PC-9 (cell line): Measurements from ENCODE around the gene NAA38. TPM values are rescaled to one million over a fixed set of nuclear protein-coding genes. Genes with fewer than 3 reads are reported as not detected.

Experiments used
- BruUV-seq: library from RNA; stranded (reverse); fragments of 400-500 nt; replicated peaks from 2 replicates; lab custom pipeline; 2021; lab: Mats Ljungman, UMichigan
- CTCF ChIA-PET: fragments of 300-600 bp; sonication (Branson Sonifier 250); formaldehyde crosslinking; loops from one replicate; lab custom pipeline; 2022; ENCODE audit warnings: antibody characterized with exemption; lab: Charles Lee
- POLR2A ChIA-PET: fragments of 300-600 bp; sonication (Branson Sonifier 250); formaldehyde crosslinking; loops from one replicate; lab custom pipeline; 2022; ENCODE audit warnings: antibody characterized with exemption; ENCODE audit not compliant: unreplicated experiment; lab: Charles Lee
- DNase-seq, 2 experiments: peaks; one replicate each; pipeline versions ENCODE4 v3.0.0 to v3.0.0-alpha.2; 2015 to 2022; ENCODE audit warnings: mixed read lengths in 1 of 2
- H2AFZ ChIP-seq: fragments of 200-600 bp; sonication (generic); 2 replicates; pipeline ENCODE4 v1.8.1; 2017; ENCODE audit warnings: antibody characterized with exemption
- H3F3A ChIP-seq: fragments of 200-600 bp; sonication (generic); 2 replicates; pipeline ENCODE4 v1.8.1; 2017; ENCODE audit warnings: antibody characterized with exemption, mild to moderate bottlenecking, low read depth; ENCODE audit not compliant: insufficient read depth
- H3K27ac ChIP-seq: fragments of 200-600 bp; sonication (generic); 2 replicates; pipeline ENCODE4 v1.6.1; 2016; ENCODE audit warnings: mixed run types
- H3K27me3 ChIP-seq: fragments of 200-600 bp; sonication (generic); 2 replicates; pipeline ENCODE4 v1.6.1; 2016; ENCODE audit warnings: low read depth, mixed run types; ENCODE audit not compliant: insufficient read depth
- H3K36me3 ChIP-seq: fragments of 200-600 bp; sonication (generic); 2 replicates; pipeline ENCODE4 v1.6.1; 2016; ENCODE audit warnings: low read depth, mixed run types
- H3K4me1 ChIP-seq: fragments of 200-600 bp; sonication (generic); replicated peaks from 2 replicates; pipeline ENCODE4 v1.6.1; 2016; ENCODE audit warnings: mixed run types; ENCODE audit not compliant: insufficient read depth
- H3K4me2 ChIP-seq: fragments of 200-600 bp; sonication (generic); 2 replicates; pipeline ENCODE4 v1.6.1; 2017; ENCODE audit warnings: mixed run types
- H3K4me3 ChIP-seq: fragments of 200-600 bp; sonication (generic); 2 replicates; pipeline ENCODE4 v1.6.1; 2016; ENCODE audit warnings: mixed run types
- H3K79me2 ChIP-seq: fragments of 200-600 bp; sonication (generic); 2 replicates; pipeline ENCODE4 v1.6.1; 2017; ENCODE audit warnings: low read depth, mixed run types
- H3K9me2 ChIP-seq: fragments of 200-600 bp; sonication (generic); 2 replicates; pipeline ENCODE4 v1.8.1; 2017; ENCODE audit warnings: mild to moderate bottlenecking; ENCODE audit not compliant: insufficient read depth
- H3K9me3 ChIP-seq: fragments of 200-600 bp; sonication (generic); 2 replicates; pipeline ENCODE4 v1.8.1; 2016; ENCODE audit warnings: low read depth; ENCODE audit not compliant: insufficient read depth
- H4K20me1 ChIP-seq: fragments of 200-600 bp; sonication (generic); 2 replicates; pipeline ENCODE4 v1.8.1; 2017; ENCODE audit not compliant: insufficient read depth
- CTCF ChIP-seq: fragments of 200-600 bp; sonication (generic); conservative IDR thresholded peaks from 2 replicates; pipeline ENCODE4 v1.6.1; 2017; ENCODE audit warnings: mixed run types, antibody characterized with exemption, mild to moderate bottlenecking, moderate library complexity
- EZH2 ChIP-seq: fragments of 200-600 bp; sonication (generic); IDR thresholded peaks from 2 replicates; pipeline ENCODE4 v1.8.0; 2017; ENCODE audit warnings: antibody characterized with exemption, low read depth
- intact Hi-C: fragments of 100-400 bp; cut with micrococcal nuclease; formaldehyde crosslinking; loops from one replicate; pipeline ENCODE4 v1.10.0; 2022; ENCODE audit not compliant: unreplicated experiment
- total RNA-seq: library from RNA; stranded (reverse); gene quantifications from 2 replicates; pipeline ENCODE4 v1.2.3, GENCODE V29; 2021

NAA38 gene
- total RNA-seq, 1 experiment from 2014 or later: 159 TPM

DNA sequence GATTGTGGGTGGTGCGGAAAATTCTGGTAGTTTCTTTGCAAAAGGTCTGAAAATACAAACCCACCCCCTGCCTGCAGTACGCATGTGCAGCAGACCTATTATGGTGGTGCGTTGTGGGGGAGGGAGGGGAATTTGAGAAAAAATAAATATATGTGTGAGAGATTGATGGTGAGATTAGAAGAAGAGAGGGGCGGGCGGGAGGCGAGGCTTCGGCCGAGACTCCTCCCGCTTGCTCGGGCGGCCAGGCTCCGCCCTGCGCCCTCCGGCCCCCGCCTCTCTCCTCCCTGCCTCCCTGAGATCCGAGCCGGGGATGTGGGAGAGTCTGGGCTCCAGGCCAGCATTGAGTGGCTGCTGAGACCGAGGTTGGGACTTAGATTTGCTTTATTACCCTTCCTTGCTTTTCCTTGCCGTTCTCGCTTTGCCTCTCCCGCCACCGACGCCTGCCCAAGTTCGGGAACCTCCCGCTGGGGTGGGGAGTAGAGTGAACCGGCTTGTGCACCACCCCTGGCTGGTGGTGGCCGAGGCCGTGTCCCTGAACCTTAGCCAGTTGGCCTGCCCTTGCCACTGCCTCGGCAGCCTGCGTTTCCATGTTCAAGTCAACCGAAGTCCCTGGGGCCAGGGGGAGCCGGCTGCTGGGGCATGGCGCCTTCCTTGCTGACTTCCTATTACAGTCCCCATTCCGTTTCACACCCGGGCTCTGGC lies 30.3 kb upstream of the NAA38 start:
- peaks cover 4% of the 10 kb centered on the region; the same call in 1 of the 2 replicates for H4K20me1 ChIP-seq
- no peaks in the 10 kb centered on the region for H3K9me2 ChIP-seq
- H3K27ac ChIP-seq: peak overlapping the region; percentile 80
- peak overlapping the region; percentile 84 for H3K4me3 ChIP-seq
- BruUV-seq: TSS peak; percentile 41
- TF ChIP-seq EZH2 (no peak), CTCF (no peak)
- H3K4me2 ChIP-seq: peak overlapping the region; percentile 99
- ChIA-PET POLR2A (no interaction called here), CTCF (no interaction called here)
- intact Hi-C loops: loop anchor here (1.0 to 10.0 kb wide), 6 partner anchors 26 to 303 kb away; partner anchors contain the start of genes CNTROB, MPDU1, NAA38 and TRAPPC1
- no peaks in the 10 kb centered on the region; the same call in 1 of the 2 replicates for H3K36me3 ChIP-seq
- peak; percentile 88 to 94 for DNase-seq
- no peaks in the 10 kb centered on the region for H3K27me3 ChIP-seq
- H3F3A ChIP-seq: peaks cover 30% of the 10 kb centered on the region
- peaks cover 38% of the 10 kb centered on the region for H3K79me2 ChIP-seq
- peaks cover 27% of the 10 kb centered on the region for H3K4me1 ChIP-seq
- no peaks in the 10 kb centered on the region for H3K9me3 ChIP-seq
- H2AFZ ChIP-seq: peak overlapping the region; percentile 73

- Histone ChIP-seq H3K9me3 (no peaks in the 10 kb centered on the region), H3K4me3 (peak overlapping the region; percentile 84), H3K4me2 (peak overlapping the region; percentile 99), H2AFZ (peak overlapping the region; percentile 26; the same call in 1 of the 2 replicates), H3F3A (peaks cover 30% of the 10 kb centered on the region), H3K27me3 (no peaks in the 10 kb centered on the region), H4K20me1 (peaks cover 4% of the 10 kb centered on the region; the same call in 1 of the 2 replicates), H3K36me3 (no peaks in the 10 kb centered on the region; the same call in 1 of the 2 replicates), H3K27ac (peak overlapping the region; percentile 66), H3K9me2 (no peaks in the 10 kb centered on the region), H3K79me2 (peaks cover 38% of the 10 kb centered on the region), H3K4me1 (peaks cover 27% of the 10 kb centered on the region)
- BruUV-seq: no TSS peak
- CTCF ChIA-PET: no interaction called here
- no peak for DNase-seq
- POLR2A ChIA-PET: interaction anchor here (0.7 kb wide), 1 partner anchor 30 kb away, joined by 3 read pairs; no protein-coding TSS in a partner anchor
- intact Hi-C loops: loop anchor here (1.0 to 10.0 kb wide), 4 partner anchors 26 to 302 kb away; partner anchors contain the start of genes CNTROB, MPDU1, NAA38 and TRAPPC1
- no peak; the same call in 1 of the 2 replicates for TF ChIP-seq CTCF
- no peak for TF ChIP-seq EZH2
These were observed 29.7 kb upstream of the NAA38 start for GRCh38 chr17:7887038-7887481.

DNA sequence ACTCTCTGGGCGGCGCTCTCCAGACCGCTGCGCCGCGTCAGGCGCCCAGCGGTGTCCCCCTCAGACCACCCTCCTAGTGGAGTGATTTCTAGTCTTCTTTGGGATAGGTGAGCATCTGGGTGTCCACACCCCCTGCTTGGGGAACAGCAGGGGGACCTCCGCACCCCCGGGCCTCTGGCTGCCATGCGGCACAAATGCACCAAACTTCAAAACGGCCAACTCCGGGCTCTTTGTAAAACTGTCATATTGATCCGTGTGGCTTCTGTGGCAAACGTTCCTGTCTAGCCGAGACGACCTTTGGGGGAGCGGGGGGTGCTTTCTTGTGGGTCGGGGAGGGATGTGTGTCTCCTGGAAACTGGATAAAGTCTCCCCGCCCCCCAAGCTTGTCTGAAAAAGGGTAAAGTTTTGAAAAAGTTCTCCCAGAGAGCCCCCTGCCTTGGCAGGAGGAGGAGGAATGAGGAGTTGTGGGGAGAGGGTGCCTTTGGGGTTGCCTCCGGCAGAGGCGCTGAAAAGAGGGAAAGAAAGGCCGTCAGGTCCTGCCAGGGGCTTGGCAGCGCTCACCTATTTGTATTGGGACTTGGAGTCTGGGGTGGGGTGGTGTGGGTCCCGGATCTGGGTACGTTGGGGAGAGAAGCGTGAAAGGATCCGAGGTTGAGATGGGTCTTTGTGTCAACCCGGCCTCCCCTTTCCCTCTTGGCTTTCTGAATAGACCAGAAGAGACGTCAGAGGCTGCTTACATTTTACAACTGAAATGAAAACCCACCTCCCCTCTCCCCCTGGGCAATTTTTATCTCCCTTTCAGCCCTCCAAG lies 29.1 kb upstream of the NAA38 start:
- Histone ChIP-seq H3K9me3 (no peaks in the 10 kb centered on the region), H3K9me2 (no peaks in the 10 kb centered on the region), H3K4me3 (peak overlapping the region; percentile 84), H3K36me3 (no peaks in the 10 kb centered on the region; the same call in 1 of the 2 replicates), H3K27me3 (no peaks in the 10 kb centered on the region), H2AFZ (peak overlapping the region; percentile 26; the same call in 1 of the 2 replicates), H3K4me2 (peak overlapping the region; percentile 99), H3K79me2 (peaks cover 38% of the 10 kb centered on the region), H3K27ac (peak overlapping the region; percentile 66), H4K20me1 (peaks cover 4% of the 10 kb centered on the region; the same call in 1 of the 2 replicates), H3K4me1 (peaks cover 27% of the 10 kb centered on the region), H3F3A (peaks cover 30% of the 10 kb centered on the region)
- TSS peak; percentile 21 for BruUV-seq
- TF ChIP-seq EZH2: no peak
- TF ChIP-seq CTCF: no peak
- CTCF ChIA-PET: no interaction called here
- DNase-seq: peak in 1 of 2 experiments; percentile 30
- POLR2A ChIA-PET: interaction anchor here (0.7 kb wide), 1 partner anchor 30 kb away, joined by 3 read pairs; no protein-coding TSS in a partner anchor
- intact Hi-C loops: loop anchor here (1.0 to 10.0 kb wide), 4 partner anchors 27 to 302 kb away; partner anchors contain the start of genes CNTROB, MPDU1, NAA38 and TRAPPC1
